ENCODE measurements around the gene FAM13B. TPM values are rescaled to one million over a fixed set of nuclear protein-coding genes. Genes with fewer than 3 reads are reported as not detected.

Gene FAM13B
- total and polyA plus RNA-seq, 2 of the 8 experiments (the other 6 are each of a cell fraction or from before 2014, with no cell fraction given): 6.4 to 17.0 TPM

DNA sequence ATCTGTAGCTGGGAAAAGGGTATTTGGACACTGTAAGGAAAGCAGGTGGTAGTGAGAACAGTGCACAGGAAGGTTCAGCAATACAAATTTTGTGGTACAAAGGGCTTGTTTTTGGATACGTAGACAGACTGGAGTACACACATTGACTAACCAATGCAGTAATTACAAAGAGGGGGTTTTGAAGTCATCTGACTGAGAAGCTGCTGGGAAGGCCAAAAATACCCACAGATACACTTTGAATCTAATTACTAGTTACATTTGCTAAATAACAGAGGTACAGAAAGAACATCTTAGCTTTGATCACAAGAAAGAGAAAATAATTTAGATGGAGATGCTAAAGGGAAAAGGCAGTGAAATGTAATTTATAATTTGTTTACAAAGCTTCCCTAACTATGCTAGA, 97.7 kb downstream of the FAM13B start:
- Histone ChIP-seq H3K79me1 (ENCODE audit: low read depth, low read length) (no peaks in the 10 kb centered on the region), H3K18ac (ENCODE audit: extremely low read depth, low read length) (no peak overlapping the region), H3K4me1 (replicated peaks in 1 of 4; ENCODE audit: control insufficient read depth in 3 of 4, insufficient read depth in 4 of 4, low read length in 3 of 4) (no peaks in the 10 kb centered on the region), H2BK15ac (ENCODE audit: low read length) (no peak overlapping the region), H3K4ac (replicated peaks; ENCODE audit: insufficient read length, low read depth, low read length) (no peak overlapping the region), H4K20me1 (replicated peaks in 1 of 2; ENCODE audit: control insufficient read depth in 1 of 2, insufficient read depth in 2 of 2, low read length in 2 of 2) (peaks cover 0 to 2% of the 10 kb centered on the region in 2 experiments), H3K79me2 (ENCODE audit: control insufficient read depth in 1 of 2, insufficient read depth in 2 of 2, low read length in 2 of 2) (no peaks in the 10 kb centered on the region), H3K23me2 (ENCODE audit: low read depth, low read length) (no peaks in the 10 kb centered on the region), H4K91ac (replicated peaks; ENCODE audit: insufficient read length, low read length) (no peak overlapping the region), H2AFZ (ENCODE audit: low read length) (no peak overlapping the region), H2AK5ac (ENCODE audit: low read depth, low read length) (no peak overlapping the region), H3K23ac (ENCODE audit: insufficient read length) (no peak overlapping the region), H3K9me3 (ENCODE audit: insufficient read depth in 2 of 2, low read depth in 1 of 2, low read length in 1 of 2) (no peaks in the 10 kb centered on the region), H2BK120ac (replicated peaks; ENCODE audit: low read depth, low read length) (no peak overlapping the region), H4K8ac (ENCODE audit: extremely low read depth, insufficient read depth, low read length) (no peak overlapping the region), H2BK5ac (ENCODE audit: low read depth, low read length) (no peak overlapping the region), H3K27me3 (replicated peaks in 1 of 4; ENCODE audit: control insufficient read depth in 3 of 4, extremely low read depth in 1 of 4, insufficient read depth in 3 of 4, low read length in 3 of 4) (no peaks in the 10 kb centered on the region), H3K14ac (ENCODE audit: insufficient read length) (no peak overlapping the region), H3K4me3 (ENCODE audit: extremely low read depth in 1 of 4, insufficient read depth in 2 of 4, low read depth in 3 of 4, low read length in 4 of 4) (no peak overlapping the region), H2BK20ac (ENCODE audit: low read length) (no peak overlapping the region), H3K9ac (replicated peaks in 1 of 4; ENCODE audit: extremely low read depth in 1 of 4, low read depth in 3 of 4, low read length in 3 of 4) (no peak overlapping the region), H3K36me3 (ENCODE audit: control insufficient read depth in 2 of 4, insufficient read depth in 4 of 4, low read length in 3 of 4) (peaks cover 2 to 30% (median 15%) of the 10 kb centered on the region in 4 experiments), H3K27ac (ENCODE audit: low read depth, low read length) (no peak overlapping the region), H3K4me2 (ENCODE audit: insufficient read depth in 1 of 2, low read depth in 2 of 2, low read length in 2 of 2) (no peak overlapping the region), H4K5ac (ENCODE audit: insufficient read length, low read depth, low read length) (no peak overlapping the region), H2BK12ac (ENCODE audit: low read depth, low read length) (no peak overlapping the region), H3K56ac (replicated peaks; ENCODE audit: insufficient read length, low read depth, low read length) (no peak overlapping the region)
- ChIA-PET POLR2A (ENCODE audit: partially characterized antibody) (interaction anchor here (0.8 to 0.9 kb wide), 2 partner anchors 10 to 28 kb away, joined by 3 read pairs; no protein-coding TSS in a partner anchor), CTCF (ENCODE audit: partially characterized antibody) (interaction anchor here (1.0 to 1.9 kb wide), 3 partner anchors 11 to 157 kb away, joined by 3 to 8 read pairs (median 3); no protein-coding TSS in a partner anchor)
- FAIRE-seq (no peak), DNase-seq (ENCODE audit: low read depth in 1 of 2, low spot score in 2 of 2) (no peak)
- WGBS, 2 experiments (ENCODE audit: extremely low coverage in 1 of 2, insufficient coverage in 1 of 2, insufficient read length in 1 of 2, insufficient replicate concordance in 2 of 2, low coverage in 1 of 2, low lambda C conversion rate in 2 of 2, missing lambda C conversion rate in 1 of 2): 97% methylated on average over 1 of the region's 1 CpG; no CpG with 5 or more reads in 1 of the 2 experiments
- TF ChIP-seq PHF8 (conservative IDR thresholded peaks at IDR 0.05; ENCODE audit: low read depth, low read length) (no peak), RXRA (IDR thresholded peaks at IDR 0.05; ENCODE audit: insufficient read depth, low read depth, low read length) (no peak)

Data from H1 (cell line).